SK-N-MC (cell line): ENCODE results near the gene POLRMT.

ENCODE experiments used
- DNase-seq: peaks from one replicate; pipeline ENCODE4 v3.0.0-alpha.2; 2011; ENCODE audit warnings: low read depth, low spot score
- H3K27ac ChIP-seq: fragments of 200-600 bp; sonication (generic); 2 replicates; pipeline ENCODE4 v1.5.1; 2016; ENCODE audit warnings: mixed run types
- H3K36me3 ChIP-seq: fragments of 200-600 bp; sonication (generic); 2 replicates; pipeline ENCODE4 v1.6.1; 2017; ENCODE audit warnings: antibody characterized with exemption, low read length, mixed read lengths; ENCODE audit not compliant: insufficient read depth
- H3K4me3 ChIP-seq: fragments of 200-600 bp; sonication (generic); 2 replicates; pipeline ENCODE4 v1.5.1; 2016
- H3K9ac ChIP-seq: fragments of 200-600 bp; sonication (generic); 2 replicates; pipeline ENCODE4 v1.8.0; 2017; ENCODE audit warnings: mixed run types, mixed read lengths; ENCODE audit not compliant: insufficient read length
- H3K9me3 ChIP-seq: fragments of 200-600 bp; sonication (generic); 2 replicates; pipeline ENCODE4 v1.6.1; 2017; ENCODE audit warnings: low read depth, mild to moderate bottlenecking, antibody characterized with exemption, low read length, moderate library complexity, mixed read lengths
- EZH2 ChIP-seq: fragments of 200-600 bp; sonication (generic); IDR thresholded peaks from one replicate; pipeline ENCODE4 v1.6.1; 2017; ENCODE audit warnings: antibody characterized with exemption
- FOXP2 ChIP-seq: optimal IDR thresholded peaks from 2 replicates; pipeline ENCODE3; 2011; ENCODE audit warnings: mild to moderate bottlenecking, moderate library complexity; ENCODE audit not compliant: insufficient read depth; ENCODE audit errors: extremely low read length, control extremely low read depth
- POLR2AphosphoS5 ChIP-seq: IDR thresholded peaks from 2 replicates; pipeline ENCODE4 v1.6.1; 2012; ENCODE audit warnings: mild to moderate bottlenecking, low read depth, low read length, borderline replicate concordance

The POLRMT gene

GRCh38 chr19:650121-650520 is 16.8 kb upstream of the POLRMT start:
- no peak overlapping the region for H3K27ac ChIP-seq
- DNase-seq = no peak
- TF ChIP-seq EZH2 (no peak), POLR2AphosphoS5 (no peak), FOXP2 (no peak)
- H3K9me3 ChIP-seq = no peaks in the 10 kb centered on the region
- H3K9ac ChIP-seq = no peak overlapping the region
- no peak overlapping the region for H3K4me3 ChIP-seq
- peaks cover 38% of the 10 kb centered on the region; the same call in 1 of the 2 replicates for H3K36me3 ChIP-seq

- Histone ChIP-seq H3K36me3 (peaks cover 38% of the 10 kb centered on the region; the same call in 1 of the 2 replicates), H3K4me3 (no peak overlapping the region), H3K27ac (no peak overlapping the region), H3K9ac (no peak overlapping the region), H3K9me3 (no peaks in the 10 kb centered on the region)
- TF ChIP-seq EZH2 (no peak), FOXP2 (no peak), POLR2AphosphoS5 (no peak)
- DNase-seq = no peak
Measured at GRCh38 chr19:648904-649801, 15.8 kb upstream of the POLRMT start.

- Histone ChIP-seq H3K27ac (no peak overlapping the region), H3K9me3 (no peaks in the 10 kb centered on the region), H3K36me3 (peaks cover 31% of the 10 kb centered on the region; the same call in 1 of the 2 replicates), H3K4me3 (no peak overlapping the region), H3K9ac (no peak overlapping the region)
- no peak for DNase-seq
- no peak for TF ChIP-seq POLR2AphosphoS5
- no peak for TF ChIP-seq EZH2
- TF ChIP-seq FOXP2 = no peak
Measured at GRCh38 chr19:648305-648704, 15.0 kb upstream of the POLRMT start.

GRCh38 chr19:647566-648284 is 14.4 kb upstream of the POLRMT start:
- peaks cover 28% of the 10 kb centered on the region; the same call in 1 of the 2 replicates for H3K36me3 ChIP-seq
- H3K4me3 ChIP-seq = no peak overlapping the region
- no peak overlapping the region for H3K27ac ChIP-seq
- DNase-seq = no peak
- TF ChIP-seq EZH2 (no peak), FOXP2 (no peak), POLR2AphosphoS5 (no peak)
- no peak overlapping the region for H3K9ac ChIP-seq
- no peaks in the 10 kb centered on the region for H3K9me3 ChIP-seq

DNA sequence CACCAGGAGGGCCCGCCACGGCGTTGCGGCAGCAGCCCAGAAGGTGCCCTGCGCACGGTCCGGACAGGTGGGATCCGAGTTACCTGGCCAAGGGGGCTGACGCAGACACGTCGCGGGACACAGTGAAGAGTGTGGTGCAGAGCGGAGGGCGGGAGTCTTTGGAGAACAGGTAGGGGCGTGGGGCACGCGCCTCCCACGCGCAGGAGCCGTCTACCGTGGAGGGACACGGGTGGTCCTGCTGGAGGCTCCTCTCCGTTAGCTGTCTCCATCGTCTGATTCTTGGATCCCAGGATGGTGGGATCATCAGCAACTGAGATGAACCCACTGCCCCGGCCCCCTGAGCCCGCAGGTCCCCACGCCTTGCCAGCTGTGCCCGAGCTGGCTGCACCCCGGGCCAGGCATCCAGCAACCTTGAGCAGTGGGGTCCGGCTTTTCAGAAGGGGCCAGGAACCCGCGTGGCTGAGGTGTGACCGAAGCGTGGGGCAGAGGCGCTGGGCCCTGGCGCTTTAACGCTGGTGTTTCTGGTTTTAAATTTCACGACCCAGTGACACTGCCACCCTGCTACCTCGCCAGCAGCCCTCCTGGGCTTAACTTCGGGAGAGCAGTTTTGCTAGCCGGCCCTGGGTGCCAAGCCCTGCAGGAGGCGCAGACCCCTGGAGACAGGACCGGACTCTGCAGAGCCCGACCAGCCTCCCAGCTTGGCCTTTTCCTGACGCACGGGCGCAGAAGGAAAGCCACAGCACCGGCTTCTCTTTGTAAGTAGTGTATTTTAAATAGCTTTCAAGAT is 13.6 kb upstream of the POLRMT start:
- no peaks in the 10 kb centered on the region for H3K9me3 ChIP-seq
- TF ChIP-seq POLR2AphosphoS5 (no peak; the same call in 1 of the 2 replicates), EZH2 (no peak), FOXP2 (no peak)

DNA sequence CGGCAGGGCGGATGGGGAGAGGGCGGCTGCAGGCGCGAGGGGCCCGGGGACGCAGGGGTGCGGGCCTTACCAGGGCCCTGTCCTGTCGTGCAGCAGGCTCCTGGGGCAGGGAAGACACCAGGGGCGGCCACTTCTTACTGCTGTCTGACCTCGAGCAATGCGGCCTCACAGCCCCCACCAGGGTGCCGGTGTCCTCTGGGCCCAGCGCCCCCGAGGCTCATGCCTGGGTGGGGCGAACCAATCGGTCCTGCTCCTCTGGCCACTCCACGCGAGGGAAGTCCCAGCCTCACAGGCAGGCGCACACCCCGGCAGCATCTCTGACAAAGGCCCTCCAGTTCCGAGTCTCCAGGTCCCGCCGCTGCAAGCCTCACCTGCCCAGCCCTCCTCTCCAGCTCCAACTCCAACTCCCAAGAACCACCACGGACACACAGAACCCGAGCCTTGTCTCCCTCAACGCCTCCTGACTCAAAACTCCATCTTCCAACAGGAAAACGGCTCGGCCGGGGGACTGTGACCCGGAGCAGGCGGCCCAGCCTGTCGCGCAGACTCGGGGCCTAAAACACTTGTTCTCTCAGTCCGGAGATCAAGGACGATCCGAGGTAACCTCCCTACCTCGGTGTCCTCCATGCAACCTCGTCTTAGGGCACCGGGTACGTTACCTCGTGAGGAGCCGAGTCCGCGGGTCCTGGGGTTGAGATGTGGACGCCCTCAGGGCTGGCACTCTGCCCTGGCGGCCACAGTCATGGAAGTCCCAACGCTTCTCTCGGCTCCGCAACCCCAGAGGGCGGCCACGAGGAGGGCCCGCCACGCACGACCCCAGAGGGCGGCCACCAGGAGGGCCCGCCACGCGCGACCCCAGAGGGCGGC is 12.8 kb upstream of the POLRMT start:
- peaks cover 20% of the 10 kb centered on the region; the same call in 1 of the 2 replicates for H3K36me3 ChIP-seq
- H3K27ac ChIP-seq = peak overlapping the region; percentile 80
- no peaks in the 10 kb centered on the region for H3K9me3 ChIP-seq
- TF ChIP-seq FOXP2 = no peak
- no peak for TF ChIP-seq EZH2
- TF ChIP-seq POLR2AphosphoS5 = no peak
- no peak for DNase-seq
- H3K4me3 ChIP-seq = no peak overlapping the region
- H3K9ac ChIP-seq = no peak overlapping the region

More for the DNA sequence above, 13.6 kb upstream of the POLRMT start:
- Histone ChIP-seq H3K27ac (no peak overlapping the region), H3K36me3 (peaks cover 23% of the 10 kb centered on the region; the same call in 1 of the 2 replicates), H3K9ac (no peak overlapping the region), H3K4me3 (no peak overlapping the region)
- DNase-seq = no peak

GRCh38 chr19:644789-645188 is 11.5 kb upstream of the POLRMT start:
- Histone ChIP-seq H3K4me3 (no peak overlapping the region), H3K9ac (no peak overlapping the region), H3K36me3 (peaks cover 19% of the 10 kb centered on the region; the same call in 1 of the 2 replicates), H3K9me3 (no peaks in the 10 kb centered on the region), H3K27ac (no peak overlapping the region)
- no peak for DNase-seq
- TF ChIP-seq EZH2 (no peak), POLR2AphosphoS5 (no peak), FOXP2 (no peak)
